Ishikawa (cell line): ENCODE measurements around the gene GJC1.

ENCODE experiments used
- CEBPB ChIP-seq: IDR thresholded peaks from 2 replicates; pipeline ENCODE4 v1.6.1; 2012
- CREB1 ChIP-seq: IDR thresholded peaks from 2 replicates; pipeline ENCODE4 v1.6.1; 2012; ENCODE audit warnings: low read depth
- EGR1 ChIP-seq: IDR thresholded peaks from 2 replicates; pipeline ENCODE4 v1.6.1; 2012
- EP300 ChIP-seq: IDR thresholded peaks from 2 replicates; pipeline ENCODE4 v1.6.1; 2012; ENCODE audit warnings: borderline replicate concordance
- FOXM1 ChIP-seq: IDR thresholded peaks from 2 replicates; pipeline ENCODE4 v1.6.1; 2012; ENCODE audit warnings: low read depth, borderline replicate concordance
- MAX ChIP-seq: IDR thresholded peaks from 2 replicates; pipeline ENCODE4 v1.6.1; 2012
- NFIC ChIP-seq: IDR thresholded peaks from 2 replicates; pipeline ENCODE4 v1.6.1; 2012
- RAD21 ChIP-seq: IDR thresholded peaks from 2 replicates; pipeline ENCODE4 v1.6.1; 2012; ENCODE audit warnings: low read depth
- TAF1 ChIP-seq: IDR thresholded peaks from 2 replicates; pipeline ENCODE4 v1.6.1; 2012; ENCODE audit warnings: low read depth, mild to moderate bottlenecking
- TCF12 ChIP-seq: IDR thresholded peaks from 2 replicates; pipeline ENCODE4 v1.6.1; 2012; ENCODE audit warnings: low read depth
- TEAD4 ChIP-seq: IDR thresholded peaks from 2 replicates; pipeline ENCODE4 v1.6.1; 2012
- YY1 ChIP-seq: IDR thresholded peaks from 2 replicates; pipeline ENCODE4 v1.6.1; 2012; ENCODE audit warnings: low read depth
- ZBTB7A ChIP-seq: IDR thresholded peaks from 2 replicates; pipeline ENCODE4 v1.6.1; 2012; ENCODE audit warnings: low read depth
- TF ChIP-seq, protein P1 (sequence below): IDR thresholded peaks from 2 replicates; pipeline ENCODE4 v1.6.1; 2012; ENCODE audit warnings: low read depth, mild to moderate bottlenecking
- TF ChIP-seq, protein P2 (sequence below): IDR thresholded peaks from 2 replicates; pipeline ENCODE4 v1.6.1; 2012

GJC1 gene

DNA sequence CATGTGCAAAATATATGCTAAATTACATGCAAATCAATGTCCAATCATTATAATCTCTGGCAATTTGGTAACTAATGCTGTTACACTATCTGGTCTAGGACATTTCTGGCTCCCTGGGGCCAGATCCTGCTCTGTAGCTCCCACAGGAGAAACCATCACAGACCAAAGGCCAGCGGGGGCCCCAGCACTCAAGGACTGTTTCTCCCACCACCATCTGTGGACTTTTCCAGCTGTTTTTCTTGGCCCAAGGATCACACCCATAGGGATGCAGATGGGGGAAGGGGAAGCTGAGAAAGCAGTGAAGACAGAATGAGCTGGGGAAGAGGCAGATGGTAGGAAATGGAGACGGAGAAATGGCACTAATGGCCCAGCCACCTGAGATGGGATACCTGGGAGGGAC is 17.5 kb upstream of the GJC1 start, which contains the start of gene HIGD1B:
HIGD1B (plus strand) TSS at position 298 of the 400 bp plus-strand sequence. CDS start 270 bp downstream, outside the sequence.
- TF ChIP-seq RAD21 (no peak), TEAD4 (no peak), YY1 (no peak), EGR1 (no peak), ZBTB7A (no peak), CEBPB (no peak), MAX (no peak), EP300 (no peak), NFIC (no peak)
- TF ChIP-seq, protein P1, sequence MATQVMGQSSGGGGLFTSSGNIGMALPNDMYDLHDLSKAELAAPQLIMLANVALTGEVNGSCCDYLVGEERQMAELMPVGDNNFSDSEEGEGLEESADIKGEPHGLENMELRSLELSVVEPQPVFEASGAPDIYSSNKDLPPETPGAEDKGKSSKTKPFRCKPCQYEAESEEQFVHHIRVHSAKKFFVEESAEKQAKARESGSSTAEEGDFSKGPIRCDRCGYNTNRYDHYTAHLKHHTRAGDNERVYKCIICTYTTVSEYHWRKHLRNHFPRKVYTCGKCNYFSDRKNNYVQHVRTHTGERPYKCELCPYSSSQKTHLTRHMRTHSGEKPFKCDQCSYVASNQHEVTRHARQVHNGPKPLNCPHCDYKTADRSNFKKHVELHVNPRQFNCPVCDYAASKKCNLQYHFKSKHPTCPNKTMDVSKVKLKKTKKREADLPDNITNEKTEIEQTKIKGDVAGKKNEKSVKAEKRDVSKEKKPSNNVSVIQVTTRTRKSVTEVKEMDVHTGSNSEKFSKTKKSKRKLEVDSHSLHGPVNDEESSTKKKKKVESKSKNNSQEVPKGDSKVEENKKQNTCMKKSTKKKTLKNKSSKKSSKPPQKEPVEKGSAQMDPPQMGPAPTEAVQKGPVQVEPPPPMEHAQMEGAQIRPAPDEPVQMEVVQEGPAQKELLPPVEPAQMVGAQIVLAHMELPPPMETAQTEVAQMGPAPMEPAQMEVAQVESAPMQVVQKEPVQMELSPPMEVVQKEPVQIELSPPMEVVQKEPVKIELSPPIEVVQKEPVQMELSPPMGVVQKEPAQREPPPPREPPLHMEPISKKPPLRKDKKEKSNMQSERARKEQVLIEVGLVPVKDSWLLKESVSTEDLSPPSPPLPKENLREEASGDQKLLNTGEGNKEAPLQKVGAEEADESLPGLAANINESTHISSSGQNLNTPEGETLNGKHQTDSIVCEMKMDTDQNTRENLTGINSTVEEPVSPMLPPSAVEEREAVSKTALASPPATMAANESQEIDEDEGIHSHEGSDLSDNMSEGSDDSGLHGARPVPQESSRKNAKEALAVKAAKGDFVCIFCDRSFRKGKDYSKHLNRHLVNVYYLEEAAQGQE = no peak

DNA sequence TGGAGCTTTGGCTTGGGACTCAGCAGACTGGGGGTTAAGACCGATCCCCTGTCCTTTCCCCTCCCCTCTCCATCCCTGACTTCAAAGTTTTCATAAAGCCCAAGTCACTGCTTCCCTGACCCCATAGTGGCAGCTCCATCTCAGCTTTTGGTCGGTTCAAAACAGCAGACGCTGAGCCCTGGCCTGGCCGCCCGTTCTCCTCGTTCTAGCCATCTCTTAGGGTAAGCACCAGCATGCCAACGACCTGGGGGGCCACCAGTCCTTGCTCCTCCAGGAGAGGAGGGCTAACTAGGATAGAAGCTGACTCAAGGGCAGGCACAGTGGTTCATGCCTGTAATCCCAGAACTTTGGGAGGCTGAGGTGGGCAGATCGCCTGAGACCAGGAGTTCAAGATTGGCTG is 16.1 kb upstream of the GJC1 start:
- TF ChIP-seq TAF1 = no peak
- TF ChIP-seq CREB1 = no peak
- TF ChIP-seq RAD21 = no peak
- TF ChIP-seq FOXM1 = no peak
- TF ChIP-seq TEAD4 = no peak
- TF ChIP-seq NFIC = no peak
- no peak for TF ChIP-seq EP300
- no peak for TF ChIP-seq EGR1
- no peak for TF ChIP-seq ZBTB7A
- TF ChIP-seq, protein P1 = no peak
- no peak for TF ChIP-seq CEBPB
- TF ChIP-seq YY1 = no peak
- TF ChIP-seq TCF12 = no peak
- no peak for TF ChIP-seq MAX
- TF ChIP-seq, protein P2, sequence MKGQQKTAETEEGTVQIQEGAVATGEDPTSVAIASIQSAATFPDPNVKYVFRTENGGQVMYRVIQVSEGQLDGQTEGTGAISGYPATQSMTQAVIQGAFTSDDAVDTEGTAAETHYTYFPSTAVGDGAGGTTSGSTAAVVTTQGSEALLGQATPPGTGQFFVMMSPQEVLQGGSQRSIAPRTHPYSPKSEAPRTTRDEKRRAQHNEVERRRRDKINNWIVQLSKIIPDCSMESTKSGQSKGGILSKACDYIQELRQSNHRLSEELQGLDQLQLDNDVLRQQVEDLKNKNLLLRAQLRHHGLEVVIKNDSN = no peak

GRCh38 chr17:44844390-44844830 is 14.3 kb upstream of the GJC1 start:
- TF ChIP-seq TEAD4 = no peak
- no peak for TF ChIP-seq CEBPB
- no peak for TF ChIP-seq FOXM1
- TF ChIP-seq RAD21 = no peak
- TF ChIP-seq, protein P2 = no peak
- no peak for TF ChIP-seq MAX
- no peak for TF ChIP-seq NFIC
- TF ChIP-seq EGR1 = no peak

GRCh38 chr17:44842748-44843147 is 12.7 kb upstream of the GJC1 start:
- TF ChIP-seq EGR1 = no peak
- TF ChIP-seq, protein P2 = no peak
- no peak for TF ChIP-seq EP300
- no peak for TF ChIP-seq YY1
- TF ChIP-seq MAX = no peak
- TF ChIP-seq TEAD4 = no peak

GRCh38 chr17:44840936-44841335 is 10.8 kb upstream of the GJC1 start:
- TF ChIP-seq, protein P2 = no peak
- TF ChIP-seq CEBPB (no peak), EP300 (no peak), TAF1 (no peak)
- TF ChIP-seq, protein P1 = no peak
